Esophagus mucosa (tissue), 1 donor: ENCODE results near the gene TBC1D5. TPM values are rescaled to one million over a fixed set of nuclear protein-coding genes. Genes with fewer than 3 reads are reported as not detected.

Experiments
- ATAC-seq: fragments of 200-7000 bp; cut with Tn5 transposase; one replicate; pipeline ENCODE4 v1.9.1; 2020
- total RNA-seq: library from RNA; stranded (reverse); gene quantifications from one replicate; pipeline ENCODE4 v1.2.4, GENCODE V29; 2023
- donor health status: DM: yes; HTN: yes; CAD: no.

TBC1D5 gene
- total RNA-seq, 1 donor from 2014 or later, result 27.6 TPM

GRCh38 chr3:17584066-17584465, 158.4 kb downstream of the TBC1D5 start:
- ATAC-seq, result no peak

- no peak for ATAC-seq
These were observed 158.9 kb downstream of the TBC1D5 start for GRCh38 chr3:17583530-17583929.

- ATAC-seq, result peak; percentile 63
These were observed 160.9 kb downstream of the TBC1D5 start for GRCh38 chr3:17581421-17582080.

GRCh38 chr3:17580901-17581300, 161.5 kb downstream of the TBC1D5 start:
- no peak for ATAC-seq

- ATAC-seq, result no peak
These were observed 163.0 kb downstream of the TBC1D5 start for GRCh38 chr3:17579289-17580031.

- ATAC-seq, result no peak
These were observed 164.5 kb downstream of the TBC1D5 start for GRCh38 chr3:17577796-17578520.

GRCh38 chr3:17573396-17573795, 169.0 kb downstream of the TBC1D5 start:
- no peak for ATAC-seq

GRCh38 chr3:17571686-17572085, 170.7 kb downstream of the TBC1D5 start:
- ATAC-seq, result no peak

GRCh38 chr3:17562845-17563244, 179.6 kb downstream of the TBC1D5 start:
- peak; percentile 66 for ATAC-seq

- ATAC-seq, result no peak
These were observed 183.9 kb downstream of the TBC1D5 start for GRCh38 chr3:17558565-17558964.

GRCh38 chr3:17557749-17558463, 184.5 kb downstream of the TBC1D5 start:
- no peak for ATAC-seq

GRCh38 chr3:17555525-17555924, 186.9 kb downstream of the TBC1D5 start:
- no peak for ATAC-seq

- ATAC-seq, result no peak
These were observed 188.4 kb downstream of the TBC1D5 start for GRCh38 chr3:17554078-17554477.

- ATAC-seq, result no peak
These were observed 189.4 kb downstream of the TBC1D5 start for GRCh38 chr3:17553080-17553479.

- no peak for ATAC-seq
These were observed 190.1 kb downstream of the TBC1D5 start for GRCh38 chr3:17552351-17552750.

- ATAC-seq, result no peak
These were observed 190.5 kb downstream of the TBC1D5 start for GRCh38 chr3:17551895-17552294.

- no peak for ATAC-seq
These were observed 191.1 kb downstream of the TBC1D5 start for GRCh38 chr3:17551333-17551732.

GRCh38 chr3:17550624-17551023, 191.8 kb downstream of the TBC1D5 start:
- no peak for ATAC-seq

- no peak for ATAC-seq
These were observed 195.8 kb downstream of the TBC1D5 start for GRCh38 chr3:17546500-17547255.

GRCh38 chr3:17544632-17545031, 197.8 kb downstream of the TBC1D5 start:
- ATAC-seq, result no peak

- ATAC-seq, result no peak
These were observed 199.8 kb downstream of the TBC1D5 start for GRCh38 chr3:17542591-17542990.

GRCh38 chr3:17539436-17539835, 203.0 kb downstream of the TBC1D5 start:
- no peak for ATAC-seq
